ENCODE measurements around the gene ROGDI. TPM values are rescaled to one million over a fixed set of nuclear protein-coding genes. Genes with fewer than 3 reads are reported as not detected.

The ROGDI gene
- polyA plus RNA-seq, 1 donor (not counting 4 experiments of a cell fraction or from before 2014, with no cell fraction given): 20.5 TPM

DNA sequence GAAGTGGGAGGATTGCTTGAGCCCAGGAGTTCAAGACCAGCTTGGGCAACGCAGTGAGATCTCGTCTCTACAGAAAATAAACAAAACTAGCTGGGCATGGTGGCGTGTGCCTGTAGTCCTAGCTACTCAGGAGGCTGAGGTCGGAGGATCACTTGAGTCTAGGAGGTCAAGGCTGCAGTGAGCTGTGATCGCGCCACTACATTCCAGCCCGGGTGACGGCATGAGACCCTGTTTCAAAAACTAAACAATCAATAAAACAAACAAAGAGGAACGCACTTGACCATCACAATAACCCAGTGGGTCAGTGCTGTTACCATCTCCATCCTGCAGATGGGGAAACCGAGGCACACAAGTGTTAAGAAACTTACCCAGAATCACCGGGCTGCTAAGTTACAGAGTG is 49.2 kb downstream of the ROGDI start:
- no peak overlapping the region for H3K4me3 ChIP-seq (ENCODE audit: control insufficient read depth in 2 of 3, extremely low read depth in 1 of 3, insufficient read depth in 2 of 3, low read depth in 1 of 3, low read length in 3 of 3)
- H3K9ac ChIP-seq (ENCODE audit: control insufficient read depth, extremely low read depth, insufficient read depth, low read length): no peak overlapping the region
- FAIRE-seq: no peak
- peaks cover 1% of the 10 kb centered on the region for H3K9me3 ChIP-seq (ENCODE audit: control insufficient read depth, low read depth, low read length)
- H3K79me2 ChIP-seq (ENCODE audit: control insufficient read depth, insufficient read depth, low read length): no peaks in the 10 kb centered on the region
- no peak overlapping the region for H3K27ac ChIP-seq (ENCODE audit: control insufficient read depth, insufficient read depth, low read length)
- peaks cover 21 to 33% of the 10 kb centered on the region in 2 experiments for H3K36me3 ChIP-seq (ENCODE audit: control insufficient read depth in 2 of 2, extremely low read depth in 1 of 2, insufficient read depth in 2 of 2, low read length in 2 of 2)
- no peak for DNase-seq (ENCODE audit: low read depth, low spot score)
- TF ChIP-seq EZH2 (IDR thresholded peaks at IDR 0.05; ENCODE audit: low read length): no peak
- TF ChIP-seq, protein P1, sequence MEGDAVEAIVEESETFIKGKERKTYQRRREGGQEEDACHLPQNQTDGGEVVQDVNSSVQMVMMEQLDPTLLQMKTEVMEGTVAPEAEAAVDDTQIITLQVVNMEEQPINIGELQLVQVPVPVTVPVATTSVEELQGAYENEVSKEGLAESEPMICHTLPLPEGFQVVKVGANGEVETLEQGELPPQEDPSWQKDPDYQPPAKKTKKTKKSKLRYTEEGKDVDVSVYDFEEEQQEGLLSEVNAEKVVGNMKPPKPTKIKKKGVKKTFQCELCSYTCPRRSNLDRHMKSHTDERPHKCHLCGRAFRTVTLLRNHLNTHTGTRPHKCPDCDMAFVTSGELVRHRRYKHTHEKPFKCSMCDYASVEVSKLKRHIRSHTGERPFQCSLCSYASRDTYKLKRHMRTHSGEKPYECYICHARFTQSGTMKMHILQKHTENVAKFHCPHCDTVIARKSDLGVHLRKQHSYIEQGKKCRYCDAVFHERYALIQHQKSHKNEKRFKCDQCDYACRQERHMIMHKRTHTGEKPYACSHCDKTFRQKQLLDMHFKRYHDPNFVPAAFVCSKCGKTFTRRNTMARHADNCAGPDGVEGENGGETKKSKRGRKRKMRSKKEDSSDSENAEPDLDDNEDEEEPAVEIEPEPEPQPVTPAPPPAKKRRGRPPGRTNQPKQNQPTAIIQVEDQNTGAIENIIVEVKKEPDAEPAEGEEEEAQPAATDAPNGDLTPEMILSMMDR (optimal IDR thresholded peaks at IDR 0.05 in 1 of 3, IDR thresholded peaks at IDR 0.05 in 1 of 3, conservative IDR thresholded peaks at IDR 0.05 in 1 of 3; ENCODE audit: extremely low read depth in 1 of 3, insufficient read depth in 2 of 3, low read length in 3 of 3): no peak
- no peaks in the 10 kb centered on the region for H3K9me1 ChIP-seq (ENCODE audit: control insufficient read depth, extremely low read depth, insufficient read depth, low read length)
- no peak overlapping the region for H3K4me2 ChIP-seq (ENCODE audit: control insufficient read depth, extremely low read depth, insufficient read depth, low read depth, low read length)
- H3K27me3 ChIP-seq (ENCODE audit: control insufficient read depth, extremely low read depth, insufficient read depth, low read length): no peaks in the 10 kb centered on the region
- H4K20me1 ChIP-seq (ENCODE audit: control insufficient read depth, extremely low read depth, insufficient read depth, low read length): no peaks in the 10 kb centered on the region
- dilution Hi-C loops (cut with MboI; ENCODE audit: extremely low pct_ligation_motif_present, low sequenced_read_pairs): no loop called here
- H3K4me1 ChIP-seq (ENCODE audit: control insufficient read depth, extremely low read depth, insufficient read depth, low read length): no peaks in the 10 kb centered on the region
- H2AFZ ChIP-seq (ENCODE audit: control insufficient read depth, low read length): no peak overlapping the region

DNA sequence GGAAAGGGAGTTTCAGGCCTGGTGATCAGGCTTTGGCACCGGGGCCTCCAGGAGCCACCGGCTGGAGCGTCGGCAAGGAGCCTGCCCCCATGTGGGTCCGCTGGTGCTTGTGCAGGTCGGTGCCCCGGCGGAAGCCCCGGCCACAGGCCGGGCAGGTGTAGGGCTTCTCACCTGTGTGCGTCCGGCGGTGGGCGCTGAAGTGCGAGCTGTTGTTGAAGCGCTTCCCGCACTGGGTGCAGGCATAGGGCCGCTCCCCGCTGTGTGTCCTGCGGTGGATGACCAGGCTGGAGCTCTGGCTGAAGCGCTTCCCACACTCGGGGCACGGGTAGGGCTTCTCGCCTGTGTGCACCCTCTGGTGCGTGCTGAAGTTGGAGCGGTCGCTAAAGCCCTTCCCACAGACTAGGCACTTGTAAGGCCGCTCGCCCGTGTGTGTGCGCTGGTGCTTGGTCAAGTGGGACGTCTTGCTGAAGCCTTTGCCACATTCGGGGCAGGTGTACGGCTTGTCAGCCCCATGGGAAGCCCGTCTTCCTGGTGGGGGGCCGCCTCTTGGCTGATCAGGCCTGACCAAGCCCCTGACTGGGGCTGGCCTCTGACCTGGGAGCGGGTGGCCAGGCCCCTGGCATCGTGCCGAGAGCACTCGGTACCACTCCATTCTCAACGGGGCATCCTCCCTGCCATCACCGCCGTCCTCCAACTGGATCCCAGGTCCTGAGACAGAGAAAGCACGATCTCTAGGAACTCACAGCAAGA is 49.9 kb downstream of the ROGDI start:
- no peaks in the 10 kb centered on the region for H4K20me1 ChIP-seq (ENCODE audit: control insufficient read depth, extremely low read depth, insufficient read depth, low read length)
- H3K4me1 ChIP-seq (ENCODE audit: control insufficient read depth, extremely low read depth, insufficient read depth, low read length): no peaks in the 10 kb centered on the region
- DNase-seq (ENCODE audit: low read depth, low spot score) (no peak), FAIRE-seq (no peak)
- H3K27ac ChIP-seq (ENCODE audit: control insufficient read depth, insufficient read depth, low read length): no peak overlapping the region
- TF ChIP-seq EZH2 (IDR thresholded peaks at IDR 0.05; ENCODE audit: low read length): no peak
- TF ChIP-seq, protein P1 (optimal IDR thresholded peaks at IDR 0.05 in 1 of 3, IDR thresholded peaks at IDR 0.05 in 1 of 3, conservative IDR thresholded peaks at IDR 0.05 in 1 of 3; ENCODE audit: extremely low read depth in 1 of 3, insufficient read depth in 2 of 3, low read length in 3 of 3): no peak
- no peaks in the 10 kb centered on the region for H3K9me1 ChIP-seq (ENCODE audit: control insufficient read depth, extremely low read depth, insufficient read depth, low read length)
- H3K36me3 ChIP-seq (ENCODE audit: control insufficient read depth in 2 of 2, extremely low read depth in 1 of 2, insufficient read depth in 2 of 2, low read length in 2 of 2): peaks cover 21 to 32% of the 10 kb centered on the region in 2 experiments
- dilution Hi-C loops (cut with MboI; ENCODE audit: extremely low pct_ligation_motif_present, low sequenced_read_pairs): no loop called here
- H3K4me3 ChIP-seq (ENCODE audit: control insufficient read depth in 2 of 3, extremely low read depth in 1 of 3, insufficient read depth in 2 of 3, low read depth in 1 of 3, low read length in 3 of 3): no peak overlapping the region
- no peaks in the 10 kb centered on the region for H3K79me2 ChIP-seq (ENCODE audit: control insufficient read depth, insufficient read depth, low read length)
- no peak overlapping the region for H2AFZ ChIP-seq (ENCODE audit: control insufficient read depth, low read length)
- H3K27me3 ChIP-seq (ENCODE audit: control insufficient read depth, extremely low read depth, insufficient read depth, low read length): no peaks in the 10 kb centered on the region
- H3K9ac ChIP-seq (ENCODE audit: control insufficient read depth, extremely low read depth, insufficient read depth, low read length): no peak overlapping the region
- peaks cover 1% of the 10 kb centered on the region for H3K9me3 ChIP-seq (ENCODE audit: control insufficient read depth, low read depth, low read length)
- H3K4me2 ChIP-seq (ENCODE audit: control insufficient read depth, extremely low read depth, insufficient read depth, low read depth, low read length): no peak overlapping the region
